RWPE1 (cell line): ENCODE data around the gene KCNG1.
A peak's percentile ranks its signal among the peaks of the same experiment; 100 is the strongest.

Experiments
- CTCF ChIA-PET: fragments of 350-600 bp; sonication (Branson Sonifier 250); formaldehyde crosslinking; extraction: SDS; loops from one replicate; lab custom pipeline; 2021; lab: Yijun Ruan, JAX
- POLR2A ChIA-PET: fragments of 400-600 bp; formaldehyde crosslinking; extraction: SDS; loops from one replicate; lab custom pipeline; 2020; ENCODE audit warnings: antibody characterized with exemption; ENCODE audit not compliant: low non-redundant PET; lab: Yijun Ruan, JAX
- DNase-seq: peaks from one replicate; pipeline ENCODE4 v3.0.0; 2012; ENCODE audit warnings: low spot score
- H3K27ac ChIP-seq: fragments of 450-650 bp; 2 replicates; pipeline ENCODE4 v1.5.1; 2017
- TF ChIP-seq, protein P1 (sequence below): fragments of 450-650 bp; conservative IDR thresholded peaks from 2 replicates; pipeline ENCODE4 v1.5.1; 2017; ENCODE audit warnings: low read depth, mild to moderate bottlenecking

The KCNG1 gene

GRCh38 chr20:51037532-51038115 lies 14.7 kb upstream of the KCNG1 start:
- POLR2A ChIA-PET = interaction anchor here (0.9 kb wide), 1 partner anchor 17 kb away, joined by 3 read pairs; no protein-coding TSS in a partner anchor
- no peak for DNase-seq
- CTCF ChIA-PET = interaction anchor here (0.6 kb wide), 1 partner anchor 13 kb away, joined by 3 read pairs; no protein-coding TSS in a partner anchor
- H3K27ac ChIP-seq = no peak overlapping the region
- TF ChIP-seq, protein P1, sequence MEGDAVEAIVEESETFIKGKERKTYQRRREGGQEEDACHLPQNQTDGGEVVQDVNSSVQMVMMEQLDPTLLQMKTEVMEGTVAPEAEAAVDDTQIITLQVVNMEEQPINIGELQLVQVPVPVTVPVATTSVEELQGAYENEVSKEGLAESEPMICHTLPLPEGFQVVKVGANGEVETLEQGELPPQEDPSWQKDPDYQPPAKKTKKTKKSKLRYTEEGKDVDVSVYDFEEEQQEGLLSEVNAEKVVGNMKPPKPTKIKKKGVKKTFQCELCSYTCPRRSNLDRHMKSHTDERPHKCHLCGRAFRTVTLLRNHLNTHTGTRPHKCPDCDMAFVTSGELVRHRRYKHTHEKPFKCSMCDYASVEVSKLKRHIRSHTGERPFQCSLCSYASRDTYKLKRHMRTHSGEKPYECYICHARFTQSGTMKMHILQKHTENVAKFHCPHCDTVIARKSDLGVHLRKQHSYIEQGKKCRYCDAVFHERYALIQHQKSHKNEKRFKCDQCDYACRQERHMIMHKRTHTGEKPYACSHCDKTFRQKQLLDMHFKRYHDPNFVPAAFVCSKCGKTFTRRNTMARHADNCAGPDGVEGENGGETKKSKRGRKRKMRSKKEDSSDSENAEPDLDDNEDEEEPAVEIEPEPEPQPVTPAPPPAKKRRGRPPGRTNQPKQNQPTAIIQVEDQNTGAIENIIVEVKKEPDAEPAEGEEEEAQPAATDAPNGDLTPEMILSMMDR = no peak

GRCh38 chr20:51036827-51037531 lies 14.1 kb upstream of the KCNG1 start:
- ChIA-PET POLR2A (interaction anchor here (0.9 kb wide), 1 partner anchor 16 kb away, joined by 3 read pairs; no protein-coding TSS in a partner anchor), CTCF (interaction anchor here (0.6 kb wide), 1 partner anchor 13 kb away, joined by 3 read pairs; no protein-coding TSS in a partner anchor)
- TF ChIP-seq, protein P1 = no peak
- H3K27ac ChIP-seq = no peak overlapping the region
- DNase-seq = no peak

DNA sequence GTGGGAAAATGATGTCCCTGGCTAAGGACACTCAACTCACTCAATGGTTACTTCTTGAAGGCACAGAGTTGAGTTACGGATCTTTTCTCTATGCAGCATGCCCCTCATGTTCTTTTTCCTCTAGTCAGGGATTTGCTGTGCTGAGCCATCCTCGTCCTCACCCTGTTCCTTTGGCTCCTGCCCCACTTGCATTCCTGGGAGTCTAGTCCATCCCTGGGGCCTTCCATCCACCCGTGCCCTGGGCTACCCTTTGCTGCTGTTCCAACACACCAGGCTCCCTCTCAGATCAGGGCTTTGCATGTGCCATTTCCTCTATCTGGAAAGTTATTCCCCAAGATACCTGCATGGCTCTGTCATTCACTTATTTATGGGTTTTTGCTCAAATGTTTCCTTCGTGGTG lies 13.3 kb upstream of the KCNG1 start:
- POLR2A ChIA-PET = no interaction called here
- TF ChIP-seq, protein P1 = no peak
- H3K27ac ChIP-seq = no peak overlapping the region
- DNase-seq = no peak
- CTCF ChIA-PET = interaction anchor here (0.6 to 1.2 kb wide), 3 partner anchors 10 to 393 kb away, joined by 3 to 5 read pairs (median 3); no protein-coding TSS in a partner anchor

DNA sequence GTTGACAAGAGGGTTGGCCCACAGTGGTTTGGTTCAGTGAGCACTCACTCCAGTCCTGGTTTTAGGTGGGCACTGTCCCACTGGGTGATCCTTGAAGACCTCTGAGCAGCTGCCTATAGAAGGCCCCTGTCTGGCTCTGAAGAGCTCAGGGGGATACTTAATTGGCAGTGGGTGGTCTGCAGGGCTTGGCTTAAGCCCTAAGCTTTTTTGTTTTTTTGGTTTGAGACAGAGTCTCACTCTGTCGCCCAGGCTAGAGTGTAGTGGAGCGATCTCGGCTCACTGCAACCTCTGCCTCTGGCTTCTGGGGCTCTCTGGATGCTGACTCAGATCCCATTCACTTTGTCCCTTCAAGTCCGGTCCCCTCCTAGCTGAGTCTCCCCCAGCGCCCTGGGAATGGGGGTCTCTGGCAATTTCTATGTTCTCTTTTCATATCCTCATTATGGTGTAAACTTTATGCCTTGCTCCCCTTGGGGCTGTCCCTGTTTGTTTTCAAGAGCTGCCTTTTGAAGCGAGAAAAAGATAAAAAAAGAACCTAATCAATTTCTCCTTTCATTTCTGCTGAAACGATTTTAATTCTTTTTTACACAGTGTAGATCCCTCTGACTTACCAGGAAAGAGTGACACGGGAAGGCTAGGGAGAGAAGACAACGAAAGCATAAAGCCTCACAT lies 12.2 kb upstream of the KCNG1 start:
- no peak for DNase-seq
- H3K27ac ChIP-seq = no peak overlapping the region; the same call in 1 of the 2 replicates
- ChIA-PET CTCF (interaction anchor here (1.2 kb wide), 1 partner anchor 9 kb away, joined by 3 read pairs; no protein-coding TSS in a partner anchor), POLR2A (no interaction called here)
- TF ChIP-seq, protein P1 = no peak

GRCh38 chr20:51034476-51034875 lies 11.6 kb upstream of the KCNG1 start:
- peak overlapping the region; percentile 61 for H3K27ac ChIP-seq
- DNase-seq = no peak
- ChIA-PET CTCF (interaction anchor here (0.7 kb wide), 1 partner anchor 271 kb away, joined by 3 read pairs; no protein-coding TSS in a partner anchor), POLR2A (no interaction called here)
- TF ChIP-seq, protein P1 = no peak
